GM13976 (cell line): ENCODE measurements around the gene BMP7.

Experiments used
- DNase-seq: peaks from one replicate; pipeline ENCODE4 v3.0.0; 2012; ENCODE audit warnings: low spot score
- in situ Hi-C: fragments of 300-500 bp; cut with MboI; formaldehyde crosslinking; loops from one replicate; pipeline ENCODE4 v1.12.0; 2022; ENCODE audit warnings: low sequenced_read_pairs, mixed read lengths, inconsistent platforms; ENCODE audit not compliant: unreplicated experiment
- TF ChIP-seq, protein P1 (sequence below): IDR thresholded peaks from 2 replicates; pipeline ENCODE4 v1.5.1; 2012; ENCODE audit warnings: borderline replicate concordance, mild to moderate bottlenecking; ENCODE audit not compliant: insufficient read depth; ENCODE audit errors: extremely low read depth, missing control alignments, control extremely low read depth

Gene BMP7

DNA sequence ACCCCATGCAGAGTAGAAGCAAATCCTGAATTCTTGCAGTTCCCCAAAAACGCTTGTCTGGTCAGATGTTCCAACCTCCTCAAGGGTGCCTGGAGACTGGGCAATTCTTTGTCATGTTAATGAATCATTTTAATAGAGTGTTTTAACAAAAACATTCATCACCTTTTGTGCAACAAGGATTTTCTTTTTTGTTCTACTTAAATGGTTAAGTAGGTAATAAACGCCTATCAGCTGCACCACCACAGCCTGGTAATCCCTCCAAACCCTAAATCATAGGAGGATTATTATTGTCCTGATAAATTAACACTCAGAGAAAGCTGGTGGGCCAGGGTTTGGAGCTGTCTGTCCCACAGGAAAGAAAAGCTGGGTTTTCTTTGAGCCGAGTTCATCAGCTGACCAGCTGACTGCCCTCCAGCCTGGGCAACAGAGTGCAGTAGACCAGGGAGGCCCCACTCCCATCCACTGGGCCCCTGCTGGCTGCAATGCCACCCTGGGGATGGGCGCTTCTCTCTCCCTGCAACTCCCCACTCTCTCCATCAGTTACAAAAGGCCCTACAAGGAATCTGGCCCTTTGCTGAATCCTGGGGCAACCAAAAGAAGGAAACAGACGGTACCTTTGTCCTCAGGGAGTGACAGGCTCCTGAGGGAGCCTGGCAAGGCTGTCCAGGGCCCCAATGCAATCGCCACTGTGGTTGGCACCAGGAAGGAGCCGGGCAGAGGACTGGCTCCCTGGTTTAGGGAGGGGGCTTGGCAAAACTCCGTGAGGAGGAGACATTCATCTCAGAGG is 23.1 kb upstream of the BMP7 start:
- no peak for DNase-seq
- in situ Hi-C loops = no loop called here
- TF ChIP-seq, protein P1, sequence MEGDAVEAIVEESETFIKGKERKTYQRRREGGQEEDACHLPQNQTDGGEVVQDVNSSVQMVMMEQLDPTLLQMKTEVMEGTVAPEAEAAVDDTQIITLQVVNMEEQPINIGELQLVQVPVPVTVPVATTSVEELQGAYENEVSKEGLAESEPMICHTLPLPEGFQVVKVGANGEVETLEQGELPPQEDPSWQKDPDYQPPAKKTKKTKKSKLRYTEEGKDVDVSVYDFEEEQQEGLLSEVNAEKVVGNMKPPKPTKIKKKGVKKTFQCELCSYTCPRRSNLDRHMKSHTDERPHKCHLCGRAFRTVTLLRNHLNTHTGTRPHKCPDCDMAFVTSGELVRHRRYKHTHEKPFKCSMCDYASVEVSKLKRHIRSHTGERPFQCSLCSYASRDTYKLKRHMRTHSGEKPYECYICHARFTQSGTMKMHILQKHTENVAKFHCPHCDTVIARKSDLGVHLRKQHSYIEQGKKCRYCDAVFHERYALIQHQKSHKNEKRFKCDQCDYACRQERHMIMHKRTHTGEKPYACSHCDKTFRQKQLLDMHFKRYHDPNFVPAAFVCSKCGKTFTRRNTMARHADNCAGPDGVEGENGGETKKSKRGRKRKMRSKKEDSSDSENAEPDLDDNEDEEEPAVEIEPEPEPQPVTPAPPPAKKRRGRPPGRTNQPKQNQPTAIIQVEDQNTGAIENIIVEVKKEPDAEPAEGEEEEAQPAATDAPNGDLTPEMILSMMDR = no peak

DNA sequence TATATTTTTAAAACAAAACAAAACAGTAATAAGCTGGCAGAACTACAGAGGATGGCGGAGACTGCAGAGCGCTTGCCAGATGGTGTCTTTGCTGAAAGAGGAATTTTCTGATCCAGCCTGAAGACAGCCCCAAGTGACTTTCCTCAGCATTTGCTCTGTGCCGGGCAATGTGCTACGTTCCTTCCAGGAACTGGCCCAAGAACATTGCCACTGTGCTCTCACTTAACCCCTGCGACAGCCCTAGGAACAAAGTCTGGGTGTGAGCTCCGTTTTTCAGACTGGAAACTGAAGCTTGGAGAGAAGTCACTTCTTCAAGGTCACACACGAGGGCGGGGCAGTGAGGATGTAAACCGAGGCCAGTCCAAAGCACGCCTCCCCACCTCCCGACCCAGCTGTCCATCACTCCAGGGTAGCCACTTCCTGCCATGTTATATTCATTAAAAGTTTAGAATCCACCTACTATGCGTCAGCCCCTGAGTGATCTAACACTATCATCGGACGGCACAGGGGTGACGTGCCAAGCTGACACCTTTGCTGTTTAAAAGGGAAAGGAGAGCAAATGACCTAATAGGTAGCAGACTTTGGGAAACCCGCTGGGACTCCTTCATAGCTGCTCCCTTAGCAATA is 22.3 kb upstream of the BMP7 start:
- no peak for DNase-seq
- in situ Hi-C loops = no loop called here
- TF ChIP-seq, protein P1 = no peak

DNA sequence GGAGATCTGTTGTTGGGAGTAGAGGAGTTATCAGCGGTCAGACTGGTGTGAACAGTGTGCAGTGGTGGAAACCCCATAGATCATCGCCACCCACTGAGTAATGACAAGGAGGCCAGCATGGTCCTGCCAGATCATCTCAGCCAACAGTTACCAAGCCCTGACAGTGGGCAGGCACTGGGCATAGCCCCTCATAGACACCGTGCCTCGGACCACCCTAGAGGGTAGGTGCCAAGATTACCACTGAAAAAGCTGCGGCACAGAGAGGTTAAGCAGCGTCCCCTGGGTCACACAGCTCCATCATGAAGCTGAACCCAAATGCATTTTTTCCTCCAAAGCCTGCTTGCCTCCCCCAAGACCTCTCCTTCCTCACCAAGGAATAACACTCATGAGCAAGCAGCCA is 21.5 kb upstream of the BMP7 start:
- in situ Hi-C loops = no loop called here
- TF ChIP-seq, protein P1 = no peak
- no peak for DNase-seq

DNA sequence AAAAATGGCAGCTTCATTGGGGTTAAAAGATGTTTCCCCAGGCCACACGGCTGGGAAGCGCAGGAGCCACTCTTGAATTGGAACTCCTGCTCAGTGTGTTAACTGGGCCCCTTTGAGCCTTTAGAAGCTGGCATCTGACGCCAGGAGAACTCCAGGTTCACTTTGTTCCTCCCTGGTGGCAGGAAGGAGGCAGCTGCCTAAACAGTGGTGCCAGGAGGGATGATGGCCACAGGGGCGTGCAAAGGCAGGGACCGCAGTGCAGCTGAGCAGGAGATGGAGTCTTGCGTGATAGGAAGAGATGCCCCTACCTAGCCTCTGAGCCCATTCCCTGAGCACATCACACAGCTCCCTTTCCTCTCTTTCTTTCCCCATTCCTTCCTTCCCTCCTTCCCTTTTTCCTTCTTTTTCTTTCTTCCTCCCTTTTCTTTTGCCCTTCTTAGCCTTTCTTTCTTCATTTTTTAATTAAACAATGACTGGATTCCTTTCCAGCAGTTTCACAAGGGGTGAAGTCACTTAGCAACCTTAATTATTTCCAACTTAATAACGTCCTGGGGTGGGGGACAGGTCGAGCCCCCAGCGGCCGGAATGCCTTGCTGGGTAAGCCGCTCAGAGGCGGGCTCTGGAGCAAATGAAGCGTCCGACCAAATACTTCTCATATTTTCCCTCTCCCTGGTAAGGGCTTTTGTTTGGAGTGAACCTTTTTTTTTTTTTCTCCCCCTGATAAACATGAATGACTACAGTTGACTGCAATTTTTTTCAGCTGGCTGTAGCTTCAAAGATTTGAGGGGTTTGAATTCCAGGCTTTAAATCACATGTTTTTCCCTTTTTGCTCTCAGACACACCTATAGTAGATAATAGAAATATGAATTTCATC is 20.8 kb upstream of the BMP7 start:
- no peak for DNase-seq
- TF ChIP-seq, protein P1 = no peak
- in situ Hi-C loops = no loop called here

DNA sequence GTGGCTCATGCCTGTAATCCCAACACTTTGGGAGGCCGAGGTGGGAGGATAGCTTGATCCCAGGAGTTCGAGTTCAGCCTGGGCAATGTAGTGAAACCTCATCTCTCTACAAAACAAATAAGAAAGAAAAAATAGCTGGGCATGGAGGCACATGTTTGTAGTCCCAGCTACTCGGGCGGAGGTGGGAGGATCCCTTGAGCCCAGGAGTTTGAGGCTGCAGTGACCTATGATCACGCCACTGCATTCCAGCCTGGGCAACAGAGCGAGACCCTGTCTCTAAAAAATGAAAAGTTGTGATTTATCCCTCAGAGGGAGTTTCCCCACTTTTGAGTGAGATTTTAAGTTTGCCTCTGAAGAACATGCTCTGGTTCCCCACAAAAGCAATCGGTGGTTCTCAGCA is 17.4 kb upstream of the BMP7 start:
- in situ Hi-C loops = no loop called here
- DNase-seq = no peak
- TF ChIP-seq, protein P1 = no peak

DNA sequence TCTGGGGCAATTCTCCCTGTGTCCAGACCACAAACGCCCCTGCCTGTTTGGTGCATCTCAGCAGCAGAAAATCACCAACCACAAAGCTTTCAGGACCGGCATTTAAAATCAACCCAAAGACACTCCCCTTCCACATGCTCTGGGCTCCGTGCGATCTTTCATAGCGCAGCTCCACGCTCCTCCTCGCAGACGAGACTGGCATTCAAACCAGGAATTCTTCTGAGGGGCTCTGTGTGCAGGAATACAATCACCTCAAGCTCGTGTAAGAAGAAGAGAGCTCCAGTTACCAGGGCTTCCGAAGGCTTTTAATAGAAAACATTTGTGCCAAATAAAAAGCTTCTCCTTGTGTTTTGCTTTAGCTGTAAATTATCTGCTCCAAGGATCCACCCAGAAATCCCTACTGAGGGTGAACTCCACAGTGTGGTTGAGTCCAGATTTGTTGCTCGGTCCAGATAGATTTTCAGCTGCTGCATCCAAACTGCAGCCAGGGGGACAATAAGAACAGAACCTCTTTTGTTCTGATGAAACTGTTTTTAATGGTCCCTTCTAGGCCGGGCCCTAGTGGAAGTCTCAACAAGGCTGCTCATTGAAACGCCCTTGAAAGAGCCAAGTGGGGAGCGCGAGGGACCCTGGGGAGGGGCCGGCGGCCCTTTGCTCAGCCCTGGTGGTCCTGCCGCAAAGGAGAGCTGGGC is 16.4 kb upstream of the BMP7 start:
- in situ Hi-C loops = no loop called here
- no peak for DNase-seq
- TF ChIP-seq, protein P1 = no peak
